ENCODE data around the gene KANK4. TPM values are rescaled to one million over a fixed set of nuclear protein-coding genes. Genes with fewer than 3 reads are reported as not detected.
A peak's percentile ranks its signal among the peaks of the same experiment; 100 is the strongest.

The KANK4 gene
- total and polyA plus RNA-seq, 3 donors from 2014 or later: 2.4 to 5.2 (median 2.9) TPM

DNA sequence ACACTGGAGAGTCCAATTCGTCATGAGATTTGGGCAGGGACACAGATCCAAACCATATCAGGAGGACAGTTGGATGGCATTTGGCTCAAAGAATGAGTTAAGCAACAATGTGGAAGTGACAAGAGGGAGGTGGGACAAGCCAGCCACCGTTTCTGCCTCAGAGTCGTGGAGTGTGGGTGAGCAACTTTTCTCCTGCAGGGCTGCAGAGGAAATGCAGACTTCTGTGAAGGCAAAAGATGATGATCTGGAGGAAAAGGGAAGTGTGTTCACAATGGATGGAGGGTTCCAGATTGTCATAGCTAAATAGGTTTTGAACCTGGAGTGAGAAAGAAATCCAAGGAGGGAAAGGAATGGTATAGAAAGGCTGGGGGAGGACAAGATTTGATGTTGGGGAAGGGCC is 16.4 kb upstream of the KANK4 start:
- Histone ChIP-seq H3K4me1 (peaks cover 16% of the 10 kb centered on the region), H3K27ac (no peak overlapping the region), H3K4me3 (no peak overlapping the region), H3K27me3 (no peaks in the 10 kb centered on the region), H3K36me3 (ENCODE audit: low read depth, missing control alignments) (no peaks in the 10 kb centered on the region), H3K9me3 (no peaks in the 10 kb centered on the region)
- DNase-seq: no peak
- TF ChIP-seq, protein P1, sequence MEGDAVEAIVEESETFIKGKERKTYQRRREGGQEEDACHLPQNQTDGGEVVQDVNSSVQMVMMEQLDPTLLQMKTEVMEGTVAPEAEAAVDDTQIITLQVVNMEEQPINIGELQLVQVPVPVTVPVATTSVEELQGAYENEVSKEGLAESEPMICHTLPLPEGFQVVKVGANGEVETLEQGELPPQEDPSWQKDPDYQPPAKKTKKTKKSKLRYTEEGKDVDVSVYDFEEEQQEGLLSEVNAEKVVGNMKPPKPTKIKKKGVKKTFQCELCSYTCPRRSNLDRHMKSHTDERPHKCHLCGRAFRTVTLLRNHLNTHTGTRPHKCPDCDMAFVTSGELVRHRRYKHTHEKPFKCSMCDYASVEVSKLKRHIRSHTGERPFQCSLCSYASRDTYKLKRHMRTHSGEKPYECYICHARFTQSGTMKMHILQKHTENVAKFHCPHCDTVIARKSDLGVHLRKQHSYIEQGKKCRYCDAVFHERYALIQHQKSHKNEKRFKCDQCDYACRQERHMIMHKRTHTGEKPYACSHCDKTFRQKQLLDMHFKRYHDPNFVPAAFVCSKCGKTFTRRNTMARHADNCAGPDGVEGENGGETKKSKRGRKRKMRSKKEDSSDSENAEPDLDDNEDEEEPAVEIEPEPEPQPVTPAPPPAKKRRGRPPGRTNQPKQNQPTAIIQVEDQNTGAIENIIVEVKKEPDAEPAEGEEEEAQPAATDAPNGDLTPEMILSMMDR (IDR thresholded peaks at IDR 0.05): no peak
- TF ChIP-seq POLR2A (IDR thresholded peaks at IDR 0.05): no peak
- intact Hi-C loops (cut with DNase I; ENCODE audit: low total_unique reads): no loop called here
- WGBS, 2 donors: 48 to 61% methylated on average over 3 of the region's 3 CpGs

DNA sequence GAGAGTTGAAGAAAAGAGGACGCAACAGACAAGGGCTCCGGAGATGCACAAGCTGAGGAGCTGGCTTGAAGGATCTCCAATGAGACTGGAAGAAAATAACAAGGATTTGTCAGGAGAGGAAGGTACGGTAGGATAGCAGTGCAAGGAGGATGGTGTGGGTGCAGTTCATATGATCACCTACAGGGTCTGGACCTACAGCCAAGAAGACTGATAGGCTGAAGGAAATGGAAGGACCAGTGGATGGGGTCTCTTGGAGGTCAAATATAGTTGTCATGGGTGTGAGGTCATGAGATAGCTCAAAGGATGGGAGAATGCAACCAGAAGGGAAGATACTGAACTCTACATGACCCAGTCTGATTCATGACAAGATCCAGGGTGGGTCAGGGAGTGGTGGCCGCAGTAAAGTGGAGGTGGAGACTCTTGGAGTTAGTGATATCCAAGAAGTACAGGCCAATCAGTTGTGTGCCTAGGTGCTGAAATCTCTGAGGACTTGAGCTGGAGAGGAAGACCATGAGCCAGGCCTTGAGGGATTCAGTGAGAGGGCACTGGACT is 15.3 kb upstream of the KANK4 start:
- no peak for TF ChIP-seq POLR2A (IDR thresholded peaks at IDR 0.05)
- TF ChIP-seq, protein P1 (IDR thresholded peaks at IDR 0.05): no peak
- H3K27ac ChIP-seq: no peak overlapping the region
- intact Hi-C loops (cut with DNase I; ENCODE audit: low total_unique reads): no loop called here
- DNase-seq: no peak
- no peaks in the 10 kb centered on the region for H3K36me3 ChIP-seq (ENCODE audit: low read depth, missing control alignments)
- H3K27me3 ChIP-seq: no peaks in the 10 kb centered on the region
- H3K4me1 ChIP-seq: peaks cover 16% of the 10 kb centered on the region
- H3K4me3 ChIP-seq: no peak overlapping the region
- WGBS, 2 donors: 94 to 96% methylated on average over 4 of the region's 4 CpGs
- H3K9me3 ChIP-seq: no peaks in the 10 kb centered on the region

DNA sequence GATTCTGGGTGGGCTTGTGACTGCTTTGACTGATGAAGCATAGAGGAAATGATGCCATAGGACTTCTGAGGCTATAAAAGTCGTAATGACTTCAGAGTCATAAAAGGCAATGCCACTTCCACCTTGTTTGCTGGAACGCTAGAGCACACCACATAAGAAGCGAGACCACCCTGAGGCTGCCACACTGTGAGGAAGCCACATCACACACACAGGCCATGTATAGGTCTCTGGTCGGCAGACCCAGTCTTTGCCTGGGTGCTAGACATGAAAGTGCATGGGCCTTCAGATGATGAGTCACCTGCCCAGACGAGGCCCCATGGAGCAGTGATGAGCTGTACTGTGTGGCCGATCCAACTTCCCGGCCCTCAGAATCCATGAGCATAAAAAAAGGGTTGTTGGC is 14.2 kb upstream of the KANK4 start:
- no peak overlapping the region for H3K4me3 ChIP-seq
- DNase-seq: no peak
- no peak for TF ChIP-seq POLR2A (IDR thresholded peaks at IDR 0.05)
- TF ChIP-seq, protein P1 (IDR thresholded peaks at IDR 0.05): no peak
- H3K27me3 ChIP-seq: no peaks in the 10 kb centered on the region
- peaks cover 14% of the 10 kb centered on the region for H3K4me1 ChIP-seq
- H3K27ac ChIP-seq: no peak overlapping the region
- intact Hi-C loops (cut with DNase I; ENCODE audit: low total_unique reads): no loop called here
- no peaks in the 10 kb centered on the region for H3K9me3 ChIP-seq
- WGBS, 2 donors: 83 to 84% methylated on average over 7 of the region's 7 CpGs
- no peaks in the 10 kb centered on the region for H3K36me3 ChIP-seq (ENCODE audit: low read depth, missing control alignments)

DNA sequence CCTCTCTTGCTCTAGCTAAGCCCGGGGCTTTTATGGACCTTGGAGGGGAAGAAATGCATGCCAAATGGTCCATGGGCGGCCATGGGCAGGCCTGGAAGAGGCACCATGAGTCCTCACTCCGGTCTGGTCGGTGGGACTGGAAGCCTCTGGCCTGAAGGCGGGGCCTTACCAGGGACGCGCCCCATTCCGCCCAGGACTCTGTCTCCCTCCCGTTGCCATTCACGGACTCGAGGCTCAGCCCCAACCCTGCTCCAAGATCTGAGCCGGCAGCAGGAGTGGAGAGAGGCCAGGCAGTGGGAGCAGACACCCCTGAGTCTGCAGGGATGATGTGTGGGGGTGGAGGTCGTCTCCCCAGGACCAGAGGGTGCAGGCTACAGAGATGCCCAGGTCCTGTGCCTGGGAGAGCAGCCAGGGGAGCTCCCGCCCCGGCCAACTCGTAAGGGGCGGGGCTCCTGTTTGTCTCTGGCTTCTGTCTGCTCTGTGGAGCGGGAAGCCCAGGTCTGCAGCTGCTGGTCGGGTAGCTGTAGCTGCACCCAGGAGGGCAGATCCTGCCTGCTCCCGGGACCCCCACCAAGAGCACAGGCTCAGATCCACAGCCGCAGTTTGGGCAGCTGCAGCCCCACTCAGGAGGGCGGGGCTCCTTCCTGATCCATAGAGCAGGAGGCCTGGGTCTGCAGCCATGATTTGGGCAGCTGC is 8.3 kb upstream of the KANK4 start:
- H3K4me1 ChIP-seq: no peaks in the 10 kb centered on the region
- TF ChIP-seq, protein P1 (IDR thresholded peaks at IDR 0.05): no peak
- TF ChIP-seq POLR2A (IDR thresholded peaks at IDR 0.05): no peak
- no peaks in the 10 kb centered on the region for H3K9me3 ChIP-seq
- H3K27ac ChIP-seq: no peak overlapping the region
- H3K36me3 ChIP-seq (ENCODE audit: low read depth, missing control alignments): no peaks in the 10 kb centered on the region
- DNase-seq: no peak
- 52 to 62% methylated on average over 9 to 21 of the region's 22 CpGs for whole genome bisulfite sequencing, 2 donors
- no peaks in the 10 kb centered on the region for H3K27me3 ChIP-seq
- intact Hi-C loops (cut with DNase I; ENCODE audit: low total_unique reads): no loop called here
- peak overlapping the region in 1 of 2 donors; percentile 31 for H3K4me3 ChIP-seq

DNA sequence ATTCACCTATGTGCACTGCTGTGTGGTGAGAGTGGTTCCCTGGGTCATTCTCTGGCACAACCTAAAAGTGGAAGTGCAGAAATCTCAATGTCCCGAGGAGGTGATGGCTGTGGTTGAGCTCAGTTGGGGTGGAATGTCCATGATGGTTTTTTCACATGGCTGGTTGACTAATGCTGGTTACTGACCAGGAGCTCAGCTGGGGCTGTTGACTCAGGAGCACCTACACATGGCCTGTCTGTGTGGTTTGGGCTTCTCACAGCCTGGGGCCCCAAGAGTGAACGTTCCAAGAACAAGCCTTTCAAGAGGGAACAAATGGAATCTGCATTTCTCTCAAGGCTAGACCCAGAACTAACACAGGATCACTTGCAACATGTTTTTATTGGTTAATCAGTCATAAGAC is 6.4 kb upstream of the KANK4 start:
- 54 to 89% methylated on average over 2 of the region's 2 CpGs for WGBS, 2 donors
- TF ChIP-seq, protein P1 (IDR thresholded peaks at IDR 0.05): no peak
- TF ChIP-seq POLR2A (IDR thresholded peaks at IDR 0.05): no peak
- Histone ChIP-seq H3K9me3 (no peaks in the 10 kb centered on the region), H3K4me1 (no peaks in the 10 kb centered on the region), H3K27me3 (no peaks in the 10 kb centered on the region), H3K36me3 (ENCODE audit: low read depth, missing control alignments) (no peaks in the 10 kb centered on the region), H3K4me3 (no peak overlapping the region), H3K27ac (no peak overlapping the region)
- no peak for DNase-seq
- intact Hi-C loops (cut with DNase I; ENCODE audit: low total_unique reads): no loop called here

All from testis (tissue), 3 donors.